Middle frontal gyrus (tissue), 1 donor: ENCODE data around the gene TGFBI.

Source experiments
- DNase-seq: peaks from one replicate; pipeline ENCODE4 v3.0.0-alpha.2; 2015; ENCODE audit warnings: low spot score; ENCODE audit errors: extremely low spot score

TGFBI gene

DNA sequence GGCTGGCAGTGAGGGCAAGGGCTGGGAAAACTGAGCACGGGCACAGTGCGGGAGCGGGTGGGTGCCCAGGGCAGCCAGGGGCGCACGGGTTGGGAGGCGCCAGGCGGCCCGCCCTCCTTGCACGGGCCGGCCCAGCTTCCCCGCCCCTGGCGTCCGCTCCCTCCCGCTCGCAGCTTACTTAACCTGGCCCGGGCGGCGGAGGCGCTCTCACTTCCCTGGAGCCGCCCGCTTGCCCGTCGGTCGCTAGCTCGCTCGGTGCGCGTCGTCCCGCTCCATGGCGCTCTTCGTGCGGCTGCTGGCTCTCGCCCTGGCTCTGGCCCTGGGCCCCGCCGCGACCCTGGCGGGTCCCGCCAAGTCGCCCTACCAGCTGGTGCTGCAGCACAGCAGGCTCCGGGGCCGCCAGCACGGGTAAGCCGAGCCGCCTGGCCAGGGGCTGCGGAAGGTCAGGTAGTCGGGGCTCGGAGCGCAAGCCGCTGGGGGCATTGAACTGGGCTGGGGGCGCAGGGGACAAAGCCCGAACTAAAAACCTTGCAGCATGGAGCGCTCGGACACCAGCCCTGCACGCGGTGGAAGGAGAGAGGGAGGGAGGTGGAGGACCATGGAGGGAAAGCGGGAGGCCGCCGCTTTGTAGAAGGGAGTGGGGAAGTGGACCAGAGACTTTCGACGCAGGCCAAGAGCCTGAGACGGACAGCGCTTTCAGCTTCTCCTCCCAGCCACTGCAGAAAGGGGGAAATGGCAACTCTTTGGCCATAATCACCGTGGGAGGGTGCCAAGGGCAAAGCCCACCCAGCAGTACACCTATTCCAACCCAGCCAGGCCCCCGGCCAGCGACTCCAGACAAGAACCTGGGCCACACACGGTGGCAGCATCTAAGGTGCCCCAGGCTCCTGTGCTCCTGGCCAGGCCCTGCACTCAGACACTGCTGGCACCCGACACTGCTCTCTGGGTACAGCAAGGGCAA is at the start of gene TGFBI:
Gene TGFBI, plus strand, starts transcription at position 207 of the 961 bp plus-strand sequence. Its CDS starts 68 bp downstream, at position 275.
- no peak for DNase-seq

DNA sequence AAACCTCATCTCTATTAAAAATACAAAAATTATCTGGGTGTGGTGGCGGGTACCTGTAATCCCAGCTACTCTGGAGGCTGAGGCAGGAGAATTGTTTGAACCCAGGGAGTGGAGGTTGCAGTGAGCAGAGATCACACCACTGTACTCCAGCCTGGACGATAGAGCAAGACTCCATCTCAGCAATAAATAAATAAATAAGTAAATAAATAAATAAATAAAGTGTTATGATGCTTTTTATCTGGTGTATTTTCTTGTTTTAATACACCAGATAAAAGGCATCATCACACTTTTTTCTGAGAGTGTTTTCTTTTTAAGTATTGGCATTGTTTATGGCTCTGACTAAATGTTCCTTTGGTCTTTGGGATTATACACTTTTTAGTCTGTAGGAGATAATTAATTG is 49.8 kb upstream of the TGFBI start:
- no peak for DNase-seq

DNA sequence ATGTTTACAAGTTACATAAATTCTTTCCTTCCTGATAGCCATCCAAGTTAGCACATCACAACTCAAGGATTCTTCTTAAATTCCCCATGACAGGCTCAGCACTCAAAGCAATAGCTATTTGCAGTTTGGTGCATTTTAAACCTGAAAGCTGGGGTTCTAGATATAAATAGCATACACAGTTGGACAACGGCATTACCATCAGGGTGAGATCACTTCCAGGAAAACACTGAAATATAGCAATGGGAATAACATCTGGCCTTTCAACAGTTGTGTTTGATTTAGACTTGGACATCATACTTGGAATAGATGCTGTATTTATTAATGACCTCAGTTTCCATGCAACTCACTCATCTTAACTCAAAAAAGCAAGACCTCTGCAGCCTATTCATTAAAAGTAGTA is 49.3 kb upstream of the TGFBI start:
- DNase-seq, result no peak

DNA sequence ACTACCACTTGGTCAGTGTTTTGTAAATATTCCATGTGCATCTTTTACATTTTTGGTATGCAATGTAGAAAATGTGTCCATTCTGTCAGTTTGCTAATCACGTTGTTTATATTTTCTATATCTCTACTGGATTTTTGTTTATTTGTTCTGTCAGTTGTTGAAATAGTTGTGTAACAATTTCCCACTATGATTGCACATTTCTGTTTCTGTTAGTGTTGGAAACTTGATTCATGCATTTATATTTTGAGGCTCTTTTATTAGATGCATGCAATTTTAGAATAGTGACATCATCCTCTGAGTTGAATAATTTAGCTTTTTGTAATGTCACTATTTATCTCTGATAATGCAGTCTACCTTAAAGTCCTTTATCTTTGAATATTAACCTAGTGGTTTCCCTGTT is 48.2 kb upstream of the TGFBI start:
- no peak for DNase-seq

DNA sequence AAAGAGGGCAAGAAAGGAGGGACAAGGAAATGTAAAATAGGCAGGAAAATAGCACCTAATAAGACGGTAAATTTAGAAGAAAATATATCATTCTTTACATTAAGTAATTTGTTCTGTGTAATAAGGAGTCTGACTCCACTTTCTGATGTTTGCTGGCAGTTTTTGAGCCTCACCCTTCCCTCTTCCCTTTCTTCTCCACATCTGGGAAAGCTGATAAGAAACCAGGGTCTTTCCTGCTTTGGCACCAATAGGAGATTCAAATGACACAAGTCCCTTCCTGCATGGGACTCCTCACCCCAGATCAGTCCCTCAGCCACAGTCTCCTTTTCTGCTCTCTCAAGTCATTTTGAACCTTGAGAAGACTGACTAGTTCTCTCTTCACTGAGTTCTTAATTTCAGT is 42.8 kb upstream of the TGFBI start:
- no peak for DNase-seq

DNA sequence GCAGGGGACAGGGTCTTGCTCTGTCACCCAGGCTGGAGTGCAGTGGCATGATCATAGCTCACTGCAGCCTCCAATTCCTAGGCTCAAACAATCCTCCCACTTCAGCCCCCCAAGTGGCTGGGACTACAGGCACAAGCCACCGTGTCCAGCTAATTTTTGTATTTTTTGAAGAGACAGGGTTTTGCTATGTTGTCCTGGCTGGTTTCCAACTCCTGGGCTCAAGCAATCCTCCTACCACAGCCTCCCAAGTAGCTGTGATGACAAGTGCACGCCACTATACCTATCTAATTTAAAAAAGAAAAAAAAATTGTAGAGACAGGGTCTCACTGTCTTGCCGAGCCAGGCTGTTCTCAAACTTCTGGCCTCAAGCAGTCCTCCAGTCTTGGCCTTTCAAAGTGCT is 42.4 kb upstream of the TGFBI start:
- DNase-seq, result no peak

DNA sequence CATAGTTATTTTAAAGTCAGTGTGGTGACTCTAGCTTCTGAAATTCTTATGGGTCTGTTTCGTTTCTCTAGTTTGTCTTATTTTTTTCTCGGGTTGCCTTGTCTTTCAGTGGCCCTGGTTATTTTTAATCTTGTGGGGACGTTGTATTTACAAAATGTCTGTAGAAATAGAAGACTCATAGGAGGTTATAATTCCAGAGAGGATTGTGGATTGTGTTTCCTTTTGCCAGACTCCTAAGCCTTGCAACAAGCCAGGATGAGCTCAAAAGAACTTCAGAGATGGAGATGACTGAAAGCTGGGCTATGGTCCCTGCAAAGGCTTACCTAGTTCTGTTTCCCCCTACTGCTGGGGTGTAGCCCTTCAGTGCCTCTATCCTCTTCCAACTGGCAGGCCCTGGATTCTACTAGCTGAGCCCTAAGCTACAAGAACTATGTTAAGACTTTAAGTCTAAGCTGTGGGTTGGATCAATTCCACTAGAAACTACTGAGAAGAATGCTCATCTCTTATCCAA is 41.8 kb upstream of the TGFBI start:
- DNase-seq, result no peak

DNA sequence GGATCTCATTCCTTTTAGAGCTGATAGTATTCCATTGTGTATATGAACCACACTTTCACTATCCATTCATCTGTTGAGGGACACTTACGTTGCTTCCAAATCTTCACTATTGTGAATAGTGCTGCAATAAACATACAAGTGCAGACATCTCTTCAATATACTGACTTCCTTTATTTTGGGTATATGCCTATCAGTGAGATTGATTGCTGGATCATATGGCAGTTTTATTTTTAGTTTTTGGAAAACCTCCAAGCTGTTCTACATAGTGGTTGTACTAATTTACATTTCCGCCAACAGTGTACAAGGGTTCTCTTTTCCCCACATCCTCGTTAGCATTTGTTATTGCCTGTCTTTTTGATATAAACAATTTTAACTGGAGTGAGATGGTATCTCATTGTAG is 40.2 kb upstream of the TGFBI start:
- no peak for DNase-seq

DNA sequence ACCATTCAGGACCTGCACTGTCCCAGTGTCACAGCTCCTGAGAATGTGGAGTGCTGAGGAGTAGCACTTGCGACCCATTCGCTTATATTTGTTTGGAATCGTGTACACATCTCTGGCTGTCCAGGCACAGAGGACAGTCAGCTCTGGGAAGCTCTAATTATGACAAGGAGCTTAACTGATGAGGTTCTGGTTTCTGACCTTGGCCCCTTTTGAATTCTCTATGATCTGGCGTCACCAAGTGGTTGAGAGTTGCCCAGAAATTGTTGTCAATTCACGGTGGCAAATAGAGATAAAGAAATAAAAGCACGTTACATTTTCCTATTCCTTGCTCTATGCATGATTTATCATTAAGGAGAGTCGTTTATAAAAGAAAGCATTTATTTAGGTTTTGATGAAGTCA is 39.1 kb upstream of the TGFBI start:
- no peak for DNase-seq

DNA sequence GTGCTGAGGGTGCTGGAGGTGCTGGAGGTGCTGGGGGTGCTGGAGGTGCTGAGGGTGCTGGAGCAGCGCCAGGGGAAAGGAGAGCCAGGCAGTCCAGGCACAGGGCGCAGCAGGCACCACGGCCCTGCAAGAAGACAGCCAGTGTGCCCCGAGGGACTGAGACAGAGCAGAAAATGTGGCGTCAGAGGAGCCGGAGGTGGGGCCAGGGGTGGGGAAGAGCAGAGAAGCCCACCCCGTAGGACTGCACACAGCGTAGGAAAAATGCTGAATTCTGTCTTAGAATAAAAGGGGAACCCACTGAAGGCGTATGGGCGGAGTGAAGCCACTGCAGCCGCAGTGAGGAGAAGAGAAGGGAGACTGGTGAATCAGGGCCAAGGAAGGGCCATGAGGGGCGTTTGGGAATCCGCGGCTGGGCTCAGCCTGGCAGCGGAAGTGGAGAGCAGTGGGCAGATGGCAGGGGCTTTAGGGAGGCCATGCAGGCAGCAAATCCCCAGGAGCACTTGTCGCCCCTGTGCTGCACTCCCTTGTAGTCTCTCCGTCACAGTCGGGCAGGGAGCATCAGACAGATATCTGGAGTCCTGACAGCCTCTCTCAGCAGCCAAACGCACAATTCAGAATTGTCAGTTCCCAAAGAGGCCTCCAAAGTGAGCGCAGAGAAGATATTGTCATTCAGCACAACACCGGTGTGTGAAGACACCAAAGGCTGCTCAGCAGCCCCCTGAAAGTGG is 38.1 kb upstream of the TGFBI start:
- DNase-seq, result no peak

DNA sequence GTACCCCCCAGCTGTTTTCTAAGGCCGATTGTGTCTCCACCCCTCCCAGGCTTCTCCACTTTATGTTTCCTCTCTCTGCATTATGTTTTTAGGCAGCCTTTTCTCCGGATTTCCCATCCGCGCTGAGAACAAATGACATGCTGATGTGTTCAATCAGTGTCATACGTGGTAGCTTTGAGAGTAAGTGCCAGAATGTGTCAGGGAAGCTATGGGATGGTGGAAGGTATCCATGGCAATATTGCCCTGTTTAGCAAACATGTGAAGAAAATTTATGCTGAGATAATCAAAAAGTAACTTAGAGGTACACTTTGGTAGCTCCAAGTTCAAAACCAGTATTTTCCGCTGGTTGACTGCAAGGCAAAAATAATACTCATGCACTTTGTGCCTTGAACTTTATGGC is 37.4 kb upstream of the TGFBI start:
- DNase-seq, result no peak

DNA sequence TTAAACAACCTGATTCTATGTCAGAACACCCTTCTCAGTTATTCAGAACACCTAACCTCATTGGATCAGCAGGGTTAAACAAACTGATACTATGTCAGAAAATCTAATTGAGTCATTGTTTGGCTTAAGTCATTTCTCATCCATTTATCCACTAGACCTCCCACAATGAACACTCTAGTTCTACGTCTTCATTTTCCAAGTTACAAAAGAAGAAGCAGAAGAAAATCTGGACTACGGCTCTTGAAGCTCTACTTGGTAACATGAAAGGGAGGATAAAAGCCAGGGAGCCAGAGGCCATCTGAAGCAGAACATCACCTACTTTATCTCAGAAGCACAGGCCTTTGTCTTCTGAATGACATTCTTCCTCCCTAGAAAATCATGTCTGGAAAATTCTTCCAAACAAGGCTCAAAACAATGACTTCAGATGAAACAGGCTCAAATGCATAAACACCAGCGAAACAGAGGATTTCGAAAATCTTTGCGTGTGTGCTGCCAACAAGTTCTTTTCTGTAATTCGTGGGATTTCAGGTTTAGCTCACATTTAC is 35.4 kb upstream of the TGFBI start:
- DNase-seq, result no peak

DNA sequence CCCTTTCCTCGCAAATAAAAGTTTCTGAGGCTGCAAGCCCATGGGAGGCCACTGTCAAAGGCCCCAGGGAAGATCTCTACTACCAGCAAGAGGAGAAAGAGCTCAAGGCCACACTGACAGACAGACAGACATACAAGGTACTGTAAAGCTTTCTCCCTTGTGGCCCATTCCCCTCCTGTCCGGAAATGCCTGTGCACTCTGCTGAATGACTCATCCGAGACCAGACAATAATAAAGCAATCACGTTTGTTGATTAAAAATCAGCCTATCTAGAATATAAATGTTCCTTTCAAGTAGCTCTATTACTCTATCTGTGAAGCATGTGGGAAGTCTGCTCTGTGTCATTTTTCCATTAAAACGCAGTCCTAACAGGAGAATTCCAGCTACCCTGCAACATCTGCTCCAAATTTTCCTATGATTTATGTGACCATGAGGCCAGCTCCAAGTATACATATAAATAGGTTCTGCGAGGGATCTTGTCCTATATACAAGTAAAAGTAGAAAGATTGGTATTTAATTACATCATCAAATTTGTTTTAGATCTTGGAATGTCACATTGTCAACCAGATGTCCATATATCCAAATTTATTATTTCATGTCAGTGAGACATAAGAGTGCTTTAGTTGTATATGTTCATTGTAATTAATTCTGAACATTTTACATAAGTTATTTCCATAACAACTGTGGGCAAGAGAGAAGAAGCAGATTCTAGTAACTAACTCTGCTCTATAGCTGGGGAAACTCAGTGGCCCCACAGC is 34.7 kb upstream of the TGFBI start:
- no peak for DNase-seq

DNA sequence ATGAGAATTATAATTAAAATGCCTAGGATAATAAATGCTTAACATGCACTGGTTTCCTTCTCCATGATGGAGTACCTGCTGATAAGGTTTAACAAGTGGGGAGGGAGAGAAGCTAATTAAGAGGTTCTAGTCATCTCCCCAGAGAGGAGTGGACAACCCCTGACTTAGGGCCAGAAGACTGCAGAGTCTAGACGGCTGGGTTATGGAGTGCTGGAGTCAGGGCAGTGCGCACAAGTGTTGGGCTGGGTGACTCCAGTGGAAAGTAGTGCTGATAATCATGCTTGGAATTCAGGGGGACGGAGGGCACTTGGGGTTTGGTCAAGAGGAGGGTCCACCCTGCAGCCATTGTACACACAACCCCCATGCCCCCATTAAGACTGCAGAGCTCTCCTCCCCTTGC is 32.8 kb upstream of the TGFBI start:
- DNase-seq, result no peak

DNA sequence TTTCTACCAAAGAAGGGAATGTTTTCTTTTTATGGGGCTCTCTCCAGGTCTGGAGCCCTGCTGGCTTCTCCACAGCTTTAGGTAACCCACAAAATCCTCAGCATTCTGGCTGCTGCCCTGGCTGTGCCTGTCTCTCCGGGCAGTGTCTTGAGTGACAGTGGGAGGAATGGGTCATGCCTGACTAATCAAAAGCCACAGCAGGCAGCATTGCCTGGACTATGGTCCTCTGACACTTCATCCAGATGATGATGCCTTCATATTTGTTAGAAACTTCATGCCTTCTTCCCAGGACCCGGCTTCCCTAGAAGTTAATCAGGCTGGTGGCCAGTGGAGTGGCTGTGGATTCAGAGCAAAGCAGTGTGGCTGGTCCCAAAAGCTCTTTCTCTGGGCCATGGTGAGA is 32.2 kb upstream of the TGFBI start:
- no peak for DNase-seq

DNA sequence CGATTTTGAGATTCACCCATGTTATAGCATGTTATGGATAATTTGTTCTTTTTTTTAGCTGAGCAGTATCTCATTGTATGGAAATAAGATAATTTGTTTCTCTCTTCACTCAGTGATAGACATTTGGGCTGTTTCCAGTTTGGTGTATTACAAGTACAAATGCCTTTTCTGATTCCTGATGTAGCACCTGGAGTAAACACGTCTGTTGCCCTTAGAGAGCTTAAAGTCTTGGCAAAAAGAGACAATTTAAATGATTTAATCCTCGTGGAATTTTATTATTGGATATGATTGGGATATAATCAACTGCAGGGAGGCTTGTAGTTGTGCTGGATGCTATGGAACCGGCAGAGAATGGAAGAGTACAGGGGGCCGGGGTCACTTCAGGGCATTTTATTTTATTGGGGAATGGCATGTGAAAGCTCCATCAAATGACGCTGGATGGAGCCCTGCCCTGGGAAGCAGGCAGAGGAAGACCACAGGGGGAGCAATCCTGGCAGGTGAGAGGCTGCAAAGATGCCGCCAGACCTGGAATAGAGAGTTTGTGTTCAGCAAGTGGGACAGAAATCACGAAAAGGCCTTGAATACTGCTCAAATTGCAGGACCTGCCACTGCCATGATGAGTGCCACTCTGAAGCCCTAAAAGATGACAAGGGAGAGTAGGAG is 31.0 kb upstream of the TGFBI start:
- DNase-seq, result no peak

DNA sequence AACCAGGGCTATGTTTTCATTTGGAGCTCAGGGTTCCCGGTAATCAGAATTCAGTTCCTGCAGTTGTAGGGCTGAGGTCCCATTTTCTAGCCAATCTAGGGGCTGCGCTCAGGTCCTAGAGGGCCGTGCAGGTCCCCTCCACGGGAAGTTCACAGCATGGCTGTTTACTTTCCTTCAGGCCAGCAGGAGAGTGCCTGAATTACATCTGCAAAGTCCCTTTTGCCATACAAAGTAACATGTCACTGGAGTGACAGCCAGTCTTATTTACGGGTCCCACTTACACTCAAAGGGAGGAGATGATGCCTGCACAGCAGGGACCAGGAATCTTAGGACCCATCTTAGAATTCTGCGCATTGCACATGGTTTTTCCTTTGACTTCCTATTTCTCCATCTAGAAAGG is 29.9 kb upstream of the TGFBI start:
- no peak for DNase-seq

DNA sequence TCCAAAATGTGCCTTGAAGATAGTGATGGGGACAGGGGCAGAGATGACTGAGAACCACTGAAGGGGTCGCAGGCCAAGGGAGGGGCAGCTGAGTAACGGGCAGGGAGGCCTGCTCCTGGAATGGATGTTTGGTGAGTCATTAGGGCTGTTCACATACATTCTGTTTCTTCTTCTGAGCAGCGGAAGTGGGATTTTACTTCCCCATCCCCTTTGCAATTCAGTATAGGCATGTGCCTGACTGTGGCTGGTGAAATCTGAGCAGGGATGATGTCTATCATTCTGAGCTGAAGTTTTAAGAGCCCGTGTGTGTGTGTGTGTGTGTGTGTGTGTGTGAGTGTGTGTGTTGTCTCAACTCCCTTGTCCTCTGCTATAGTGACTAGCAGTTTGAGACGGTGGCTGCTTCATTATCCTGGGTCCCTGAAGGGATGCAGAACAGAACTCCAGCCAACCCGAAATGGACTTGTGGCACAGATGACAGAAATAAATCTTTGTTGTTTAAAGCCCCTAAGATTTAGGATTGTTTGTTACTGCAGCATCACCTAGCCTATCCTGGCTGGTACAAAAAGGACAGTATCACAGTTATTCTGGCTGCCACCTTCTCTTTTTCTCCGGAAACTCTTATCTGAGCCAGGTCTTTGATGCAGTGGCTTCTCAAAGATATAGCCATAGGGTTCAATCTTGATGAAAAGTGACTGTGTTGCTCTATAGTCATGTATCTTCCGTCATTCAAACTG is 29.2 kb upstream of the TGFBI start:
- no peak for DNase-seq

DNA sequence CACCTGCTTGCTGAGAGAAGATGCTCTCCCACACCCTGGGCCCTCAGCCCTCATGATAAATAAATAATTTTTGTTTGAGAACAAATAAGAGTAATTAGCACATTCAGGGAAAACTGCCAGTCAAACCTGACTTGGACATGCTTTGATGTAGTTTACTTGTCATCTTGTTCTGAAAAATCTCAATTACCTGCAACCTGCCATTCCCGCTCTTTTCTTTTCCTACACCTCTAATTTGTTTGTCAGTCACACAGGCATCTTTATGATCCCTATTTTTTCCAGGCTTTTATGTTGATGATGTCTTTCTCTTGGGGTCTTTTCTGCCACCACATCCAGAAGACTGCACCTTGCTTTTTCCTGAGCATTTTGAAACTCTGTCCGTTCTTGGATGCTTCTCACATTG is 28.6 kb upstream of the TGFBI start:
- DNase-seq, result no peak

DNA sequence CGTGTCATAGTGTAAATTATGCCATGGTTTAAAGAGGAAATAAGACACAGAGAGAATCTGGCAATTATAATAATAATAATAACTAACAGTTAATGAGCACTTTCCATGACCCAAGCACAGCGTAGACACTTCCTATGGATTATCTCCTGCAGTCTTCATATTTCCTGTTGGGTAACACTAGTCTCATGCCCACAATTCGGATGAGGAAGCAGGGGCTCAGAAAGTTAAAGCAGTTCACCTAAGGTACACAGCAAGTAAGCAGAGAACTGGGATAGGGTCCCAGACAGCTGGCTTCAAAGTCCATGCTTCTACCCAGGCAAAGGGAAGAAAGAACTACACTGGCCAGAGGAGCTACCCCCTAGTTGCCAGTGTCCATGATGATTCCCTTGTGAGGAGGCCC is 27.9 kb upstream of the TGFBI start:
- no peak for DNase-seq
